ENCODE measurements around the gene ANTXR2.

ANTXR2 gene

DNA sequence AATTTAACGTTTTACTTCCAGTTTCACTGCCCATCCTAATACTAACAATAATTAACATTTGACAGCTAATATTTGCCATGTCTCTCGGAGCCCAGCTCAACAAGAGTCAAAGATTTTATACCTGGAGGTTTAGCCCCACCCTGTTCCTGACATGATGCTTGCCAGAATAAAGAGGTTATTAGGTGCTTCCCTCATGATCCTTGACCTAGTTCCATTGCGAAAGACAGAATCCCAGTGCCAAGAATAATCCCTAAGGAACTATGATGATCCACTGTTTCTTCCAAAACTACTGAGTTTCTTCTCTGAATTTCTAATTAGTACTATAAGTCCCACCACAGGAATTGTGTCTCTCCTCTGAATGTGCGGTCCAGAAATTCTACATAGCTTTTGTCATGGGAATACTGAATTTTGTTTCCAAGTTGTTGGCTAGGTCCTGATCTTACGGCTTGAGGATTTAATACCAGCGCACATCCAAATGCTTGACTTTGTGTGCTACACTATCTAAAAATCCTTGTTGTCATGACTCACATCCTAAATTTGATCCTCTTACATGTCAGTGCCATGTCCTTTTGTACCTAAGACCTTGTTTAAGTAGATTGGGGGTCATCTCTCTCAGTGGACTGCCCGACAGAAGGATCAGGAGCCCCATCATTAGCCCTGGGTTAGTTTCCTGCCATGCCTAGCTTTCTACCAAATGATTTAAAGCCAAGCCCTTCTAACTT lies 23.1 kb downstream of the ANTXR2 start:
- no peaks in the 10 kb centered on the region for H3K79me2 ChIP-seq (ENCODE audit: insufficient read depth, low read length)

DNA sequence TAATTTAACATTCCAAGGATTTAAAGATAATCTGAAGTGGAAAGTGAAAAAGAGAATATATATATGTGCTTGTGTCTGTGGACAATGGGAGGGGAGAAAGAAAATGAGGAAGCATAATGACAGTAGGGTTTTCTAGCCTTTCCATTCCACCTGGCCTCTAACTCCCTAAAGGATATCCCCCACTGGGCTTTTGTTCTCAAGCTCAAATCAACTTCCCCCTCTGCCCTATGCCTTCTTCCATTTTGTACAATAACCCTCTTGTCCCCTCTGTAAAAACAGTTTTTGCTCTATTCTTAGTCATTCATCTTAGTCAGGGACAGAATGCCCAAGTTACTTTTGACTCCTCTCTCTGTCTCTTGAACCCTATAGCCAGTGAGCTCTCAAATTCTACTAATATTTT lies 23.6 kb downstream of the ANTXR2 start:
- no peaks in the 10 kb centered on the region for H3F3A ChIP-seq (ENCODE audit: insufficient read depth, low read length)
- H3K36me3 ChIP-seq (ENCODE audit: insufficient read depth, low read length), result no peaks in the 10 kb centered on the region
- H3K9me2 ChIP-seq (ENCODE audit: low read depth, low read length), result no peaks in the 10 kb centered on the region
- no peak overlapping the region for H3K4me3 ChIP-seq (ENCODE audit: low read depth, low read length, poor library complexity, severe bottlenecking)
- no peak overlapping the region for H3K27ac ChIP-seq (ENCODE audit: low read depth, low read length, poor library complexity, severe bottlenecking)
- H3K79me2 ChIP-seq (ENCODE audit: insufficient read depth, low read length), result no peaks in the 10 kb centered on the region
- no peak overlapping the region for H3K9ac ChIP-seq (ENCODE audit: low read length)
- no peak overlapping the region for H3K4me2 ChIP-seq (ENCODE audit: low read length)
- H2AFZ ChIP-seq (ENCODE audit: low read length), result no peak overlapping the region
- TF ChIP-seq EZH2 (IDR thresholded peaks at IDR 0.05; ENCODE audit: borderline replicate concordance, low read length) (no peak), CTCF (IDR thresholded peaks at IDR 0.05; ENCODE audit: low read length) (no peak)
- H4K20me1 ChIP-seq (ENCODE audit: insufficient read depth, low read length), result no peaks in the 10 kb centered on the region
- no peaks in the 10 kb centered on the region for H3K4me1 ChIP-seq (ENCODE audit: insufficient read depth, low read length, severe bottlenecking)
- no peaks in the 10 kb centered on the region for H3K27me3 ChIP-seq (ENCODE audit: insufficient read depth, low read length)
- no peaks in the 10 kb centered on the region for H3K9me3 ChIP-seq (ENCODE audit: low read length)

More for the DNA sequence above, 23.1 kb downstream of the ANTXR2 start:
- no peak overlapping the region for H3K9ac ChIP-seq (ENCODE audit: low read length)
- H2AFZ ChIP-seq (ENCODE audit: low read length), result no peak overlapping the region
- no peak overlapping the region for H3K27ac ChIP-seq (ENCODE audit: low read depth, low read length, poor library complexity, severe bottlenecking)
- H3K27me3 ChIP-seq (ENCODE audit: insufficient read depth, low read length), result no peaks in the 10 kb centered on the region
- TF ChIP-seq CTCF (IDR thresholded peaks at IDR 0.05; ENCODE audit: low read length) (no peak), EZH2 (IDR thresholded peaks at IDR 0.05; ENCODE audit: borderline replicate concordance, low read length) (no peak)
- no peak overlapping the region for H3K4me3 ChIP-seq (ENCODE audit: low read depth, low read length, poor library complexity, severe bottlenecking)
- no peaks in the 10 kb centered on the region for H4K20me1 ChIP-seq (ENCODE audit: insufficient read depth, low read length)
- no peaks in the 10 kb centered on the region for H3K36me3 ChIP-seq (ENCODE audit: insufficient read depth, low read length)
- no peaks in the 10 kb centered on the region for H3K9me2 ChIP-seq (ENCODE audit: low read depth, low read length)
- no peaks in the 10 kb centered on the region for H3K9me3 ChIP-seq (ENCODE audit: low read length)
- no peak overlapping the region for H3K4me2 ChIP-seq (ENCODE audit: low read length)
- H3F3A ChIP-seq (ENCODE audit: insufficient read depth, low read length), result no peaks in the 10 kb centered on the region
- no peaks in the 10 kb centered on the region for H3K4me1 ChIP-seq (ENCODE audit: insufficient read depth, low read length, severe bottlenecking)

GRCh38 chr4:80045786-80046185 lies 27.2 kb downstream of the ANTXR2 start:
- no peaks in the 10 kb centered on the region for H4K20me1 ChIP-seq (ENCODE audit: insufficient read depth, low read length)
- H3K36me3 ChIP-seq (ENCODE audit: insufficient read depth, low read length), result no peaks in the 10 kb centered on the region
- no peak overlapping the region for H3K4me3 ChIP-seq (ENCODE audit: low read depth, low read length, poor library complexity, severe bottlenecking)
- H3K4me1 ChIP-seq (ENCODE audit: insufficient read depth, low read length, severe bottlenecking), result no peaks in the 10 kb centered on the region
- no peaks in the 10 kb centered on the region for H3K79me2 ChIP-seq (ENCODE audit: insufficient read depth, low read length)
- TF ChIP-seq EZH2 (IDR thresholded peaks at IDR 0.05; ENCODE audit: borderline replicate concordance, low read length) (no peak), CTCF (IDR thresholded peaks at IDR 0.05; ENCODE audit: low read length) (no peak)
- H3F3A ChIP-seq (ENCODE audit: insufficient read depth, low read length), result no peaks in the 10 kb centered on the region
- no peak overlapping the region for H3K4me2 ChIP-seq (ENCODE audit: low read length)
- H3K27me3 ChIP-seq (ENCODE audit: insufficient read depth, low read length), result no peaks in the 10 kb centered on the region
- no peak overlapping the region for H3K9ac ChIP-seq (ENCODE audit: low read length)
- no peak overlapping the region for H2AFZ ChIP-seq (ENCODE audit: low read length)
- no peaks in the 10 kb centered on the region for H3K9me3 ChIP-seq (ENCODE audit: low read length)
- no peaks in the 10 kb centered on the region for H3K9me2 ChIP-seq (ENCODE audit: low read depth, low read length)
- no peak overlapping the region for H3K27ac ChIP-seq (ENCODE audit: low read depth, low read length, poor library complexity, severe bottlenecking)
